Ishikawa (cell line): Measurements from ENCODE around the gene PRKAB1.

Experiments used
- EGR1 ChIP-seq: IDR thresholded peaks from 2 replicates; pipeline ENCODE4 v1.6.1; 2012
- EP300 ChIP-seq: IDR thresholded peaks from 2 replicates; pipeline ENCODE4 v1.6.1; 2012; ENCODE audit warnings: borderline replicate concordance
- MAX ChIP-seq: IDR thresholded peaks from 2 replicates; pipeline ENCODE4 v1.6.1; 2012
- NFIC ChIP-seq: IDR thresholded peaks from 2 replicates; pipeline ENCODE4 v1.6.1; 2012
- TCF12 ChIP-seq: IDR thresholded peaks from 2 replicates; pipeline ENCODE4 v1.6.1; 2012; ENCODE audit warnings: low read depth
- YY1 ChIP-seq: IDR thresholded peaks from 2 replicates; pipeline ENCODE4 v1.6.1; 2012; ENCODE audit warnings: low read depth

GRCh38 chr12:119720349-119720748, 52.4 kb downstream of the PRKAB1 start:
- TF ChIP-seq YY1, result no peak
- TF ChIP-seq NFIC, result no peak
- no peak for TF ChIP-seq EGR1
- no peak for TF ChIP-seq EP300
- no peak for TF ChIP-seq MAX
- TF ChIP-seq TCF12, result no peak
